Measurements from ENCODE around the gene C18orf32.

DNA sequence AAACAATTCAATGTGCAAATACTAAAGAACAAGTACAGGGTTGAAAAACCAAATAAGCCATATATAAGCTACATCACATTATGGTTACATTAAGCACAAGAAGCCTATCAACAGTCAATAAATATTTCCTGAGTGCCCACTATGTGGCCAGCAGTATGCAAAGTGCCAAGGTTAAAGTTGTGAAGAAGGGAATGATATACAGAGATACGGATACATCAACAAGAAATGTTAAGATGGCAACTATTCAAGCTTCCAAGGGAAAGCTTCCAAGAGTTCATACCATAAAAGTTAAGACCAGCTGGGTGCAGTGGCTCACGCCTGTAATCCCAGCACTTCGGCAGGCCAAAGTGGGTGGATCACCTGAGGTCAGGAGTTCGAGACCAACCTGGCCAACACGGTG lies 40.6 kb downstream of the C18orf32 start:
- no peak for TF ChIP-seq BHLHE40 (IDR thresholded peaks at IDR 0.05; ENCODE audit: borderline replicate concordance)
- no peak for TF ChIP-seq FOXK2 (IDR thresholded peaks at IDR 0.05)
- TF ChIP-seq ZNF384 (IDR thresholded peaks at IDR 0.05), result no peak
- no peak for TF ChIP-seq FOXA1 (IDR thresholded peaks at IDR 0.05)
- no peak for TF ChIP-seq ELF4 (IDR thresholded peaks at IDR 0.05)
- TF ChIP-seq, protein P1, sequence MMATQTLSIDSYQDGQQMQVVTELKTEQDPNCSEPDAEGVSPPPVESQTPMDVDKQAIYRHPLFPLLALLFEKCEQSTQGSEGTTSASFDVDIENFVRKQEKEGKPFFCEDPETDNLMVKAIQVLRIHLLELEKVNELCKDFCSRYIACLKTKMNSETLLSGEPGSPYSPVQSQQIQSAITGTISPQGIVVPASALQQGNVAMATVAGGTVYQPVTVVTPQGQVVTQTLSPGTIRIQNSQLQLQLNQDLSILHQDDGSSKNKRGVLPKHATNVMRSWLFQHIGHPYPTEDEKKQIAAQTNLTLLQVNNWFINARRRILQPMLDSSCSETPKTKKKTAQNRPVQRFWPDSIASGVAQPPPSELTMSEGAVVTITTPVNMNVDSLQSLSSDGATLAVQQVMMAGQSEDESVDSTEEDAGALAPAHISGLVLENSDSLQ (IDR thresholded peaks at IDR 0.05), result no peak
- TF ChIP-seq FOXM1 (IDR thresholded peaks at IDR 0.05; ENCODE audit: borderline replicate concordance), result no peak
